Stimulated activated CD8-positive, alpha-beta memory T cell treated with anti-CD3 and anti-CD28 coated beads, Interleukin-12 subunit alpha, Interleukin-12 subunit beta, amount 100 ng/mL, for 1 hour (primary cell): ENCODE results near the gene FOXD4L1.
"Not testable (repeated sequence)": the region's sequence is repeated elsewhere in the genome, so short reads cannot be mapped to it uniquely, and the experiment has no call there.

Experiments used
- DNase-seq: peaks from one replicate; pipeline ENCODE4 v3.0.0-alpha.2; 2020; ENCODE audit warnings: low read depth

FOXD4L1 gene

DNA sequence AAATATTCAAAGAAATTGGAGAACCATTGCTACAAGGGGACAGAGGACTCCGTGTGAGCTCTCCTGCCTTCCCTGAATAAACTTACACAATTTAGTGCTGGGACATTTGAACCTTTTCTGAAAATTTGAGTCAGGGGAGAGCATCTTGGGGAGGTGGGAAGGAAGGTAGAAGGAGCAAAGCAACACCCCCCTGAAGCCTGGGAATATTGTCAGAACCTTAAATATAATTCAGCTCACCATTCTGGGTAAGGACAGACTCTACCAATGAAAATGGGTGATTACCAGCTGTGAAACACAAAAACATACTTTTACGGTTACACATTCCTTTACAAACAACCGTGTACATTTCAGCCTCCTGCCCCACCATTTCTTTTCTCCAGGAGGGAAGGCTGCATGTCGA is at the start of gene FOXD4L1:
Gene FOXD4L1 (plus strand): TSS at position 301 of the 400 bp plus-strand sequence. CDS start 592 bp downstream, outside the sequence.
- DNase-seq, result not testable (repeated sequence)

DNA sequence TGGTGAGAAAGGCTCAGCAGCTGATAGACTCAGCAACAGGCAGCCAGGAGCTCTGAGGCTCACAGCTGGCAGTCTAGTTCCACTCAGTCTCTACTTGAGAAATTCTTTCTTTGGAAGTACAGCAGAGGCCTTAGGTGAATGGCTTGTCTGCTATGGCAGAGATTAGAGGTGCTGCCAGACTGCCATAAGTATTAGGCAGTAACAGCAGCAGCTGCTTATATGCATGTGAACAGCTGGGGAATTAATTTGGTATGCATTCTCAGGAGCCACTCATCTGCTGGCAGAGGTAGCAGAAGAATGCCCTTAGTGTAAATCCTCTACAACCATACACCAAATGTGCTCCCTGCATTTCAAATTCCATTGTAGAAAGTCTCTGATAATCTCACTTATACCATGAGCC is 32.7 kb upstream of the FOXD4L1 start:
- not testable (repeated sequence) for DNase-seq

DNA sequence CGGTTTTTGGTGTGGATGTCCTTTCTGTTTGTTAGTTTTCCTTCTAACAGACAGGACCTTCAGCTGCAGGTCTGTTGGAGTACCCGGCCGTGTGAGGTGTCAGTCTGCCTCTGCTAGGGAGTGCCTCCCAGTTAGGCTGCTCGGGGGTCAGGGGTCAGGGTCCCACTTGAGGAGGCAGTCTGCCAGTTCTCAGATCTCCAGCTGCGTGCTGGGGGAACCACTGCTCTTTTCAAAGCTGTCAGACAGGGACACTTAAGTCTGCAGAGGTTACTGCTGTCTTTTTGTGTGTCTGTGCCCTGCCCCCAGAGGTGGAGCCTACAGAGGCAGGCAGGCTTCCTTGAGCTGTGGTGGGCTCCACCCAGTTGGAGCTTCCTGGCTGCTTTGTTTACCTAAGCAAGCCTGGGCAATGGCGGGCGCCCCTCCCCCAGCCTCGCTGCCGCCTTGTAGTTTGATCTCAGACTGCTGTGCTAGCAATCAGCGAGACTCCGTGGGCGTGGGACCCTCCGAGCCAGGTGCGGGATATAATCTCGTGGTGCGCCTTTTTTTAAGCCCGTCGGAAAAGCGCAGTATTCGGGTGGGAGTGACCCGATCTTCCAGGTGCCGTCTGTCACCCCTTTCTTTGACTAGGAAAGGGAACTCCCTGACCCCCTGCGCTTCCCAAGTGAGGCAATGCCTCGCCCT is 21.6 kb upstream of the FOXD4L1 start:
- not testable (repeated sequence) for DNase-seq

DNA sequence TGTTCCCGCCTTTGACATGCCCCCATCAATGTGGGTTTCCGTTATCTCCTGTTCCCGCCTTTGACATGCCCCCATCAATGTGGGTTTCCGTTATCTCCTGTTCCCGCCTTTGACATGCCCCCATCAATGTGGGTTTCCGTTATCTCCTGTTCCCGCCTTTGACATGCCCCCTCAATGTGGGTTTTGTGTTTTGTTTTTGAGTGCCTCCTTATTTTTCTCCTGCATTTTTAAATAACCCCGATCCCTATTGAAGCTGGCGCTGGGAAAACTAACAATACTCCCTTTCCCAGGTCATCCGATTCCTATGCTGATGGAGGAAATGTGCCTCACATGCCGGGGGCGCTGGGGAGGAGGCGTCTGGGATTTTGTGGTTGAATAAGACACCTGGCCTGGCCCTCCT is 1.9 kb upstream of the FOXD4L1 start:
- DNase-seq, result not testable (repeated sequence)

DNA sequence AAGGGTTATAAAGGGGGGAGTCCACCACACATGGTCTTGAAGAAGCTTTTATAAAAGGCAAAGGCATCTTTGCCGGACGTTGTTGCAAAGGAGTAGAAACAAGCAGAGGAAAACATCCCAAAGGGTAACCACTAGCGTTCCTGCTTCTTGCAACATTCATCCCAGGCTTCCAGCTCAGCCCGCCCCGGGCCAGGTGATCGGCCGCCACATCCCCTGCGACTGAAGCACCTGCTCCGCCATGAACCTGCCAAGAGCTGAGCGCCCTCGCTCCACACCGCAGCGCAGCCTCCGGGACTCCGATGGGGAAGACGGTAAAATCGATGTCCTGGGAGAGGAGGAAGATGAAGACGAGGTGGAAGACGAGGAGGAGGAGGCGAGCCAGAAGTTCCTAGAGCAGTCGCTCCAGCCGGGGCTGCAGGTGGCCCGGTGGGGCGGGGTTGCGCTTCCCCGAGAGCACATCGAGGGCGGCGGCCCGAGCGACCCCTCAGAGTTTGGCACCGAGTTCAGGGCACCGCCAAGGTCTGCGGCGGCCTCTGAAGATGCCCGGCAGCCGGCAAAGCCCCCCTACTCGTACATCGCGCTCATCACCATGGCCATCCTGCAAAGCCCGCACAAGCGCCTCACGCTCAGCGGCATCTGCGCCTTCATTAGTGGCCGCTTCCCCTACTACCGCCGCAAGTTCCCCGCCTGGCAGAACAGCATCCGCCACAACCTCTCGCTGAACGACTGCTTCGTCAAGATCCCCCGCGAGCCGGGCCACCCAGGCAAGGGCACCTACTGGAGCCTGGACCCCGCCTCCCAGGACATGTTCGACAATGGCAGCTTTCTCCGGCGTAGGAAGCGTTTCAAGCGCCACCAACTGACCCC is 787 bp downstream of the FOXD4L1 start:
- DNase-seq, result not testable (repeated sequence)

DNA sequence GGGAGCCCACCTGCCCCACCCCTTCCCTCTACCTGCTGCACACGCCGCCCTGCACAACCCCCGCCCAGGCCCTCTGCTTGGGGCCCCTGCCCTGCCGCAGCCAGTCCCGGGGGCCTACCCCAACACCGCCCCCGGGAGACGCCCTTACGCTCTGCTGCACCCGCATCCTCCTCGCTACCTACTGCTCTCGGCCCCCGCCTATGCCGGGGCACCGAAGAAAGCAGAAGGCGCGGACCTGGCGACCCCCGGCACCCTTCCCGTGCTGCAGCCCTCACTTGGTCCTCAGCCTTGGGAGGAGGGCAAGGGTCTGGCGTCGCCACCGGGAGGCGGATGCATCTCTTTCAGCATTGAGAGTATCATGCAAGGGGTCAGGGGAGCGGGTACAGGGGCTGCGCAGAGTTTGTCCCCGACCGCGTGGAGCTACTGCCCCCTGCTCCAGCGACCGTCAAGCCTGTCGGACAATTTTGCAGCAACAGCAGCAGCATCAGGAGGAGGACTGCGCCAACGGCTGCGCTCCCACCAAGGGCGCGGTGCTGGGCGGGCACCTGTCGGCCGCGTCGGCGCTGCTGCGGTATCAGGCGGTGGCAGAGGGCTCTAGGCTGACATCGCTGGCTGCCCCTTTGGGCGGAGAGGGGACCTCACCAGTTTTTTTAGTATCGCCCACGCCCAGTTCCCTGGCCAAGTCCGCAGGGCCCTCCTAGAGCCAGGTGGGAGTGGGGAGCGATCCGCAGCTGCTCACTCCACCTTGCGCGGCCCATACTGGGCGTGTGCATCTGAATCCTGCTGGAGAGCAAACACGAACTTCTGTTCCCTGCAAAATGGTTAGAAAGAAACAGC is 1.6 kb downstream of the FOXD4L1 start:
- DNase-seq, result not testable (repeated sequence)

DNA sequence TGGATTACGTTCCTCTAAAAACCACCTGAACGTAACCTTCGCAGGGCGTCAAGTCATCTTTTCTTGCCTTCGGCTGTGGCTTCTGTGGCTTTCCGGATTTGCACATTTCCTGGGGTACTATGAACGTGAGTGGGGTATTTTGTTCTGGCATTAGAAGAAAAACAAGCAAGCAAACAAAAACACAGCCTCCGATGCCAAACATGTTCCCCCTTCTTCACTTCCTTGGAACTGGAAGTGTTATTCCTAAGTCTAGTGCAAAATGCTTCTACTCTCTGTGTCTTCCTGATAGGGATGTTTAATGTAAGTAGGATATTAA is 2.2 kb downstream of the FOXD4L1 start:
- not testable (repeated sequence) for DNase-seq

DNA sequence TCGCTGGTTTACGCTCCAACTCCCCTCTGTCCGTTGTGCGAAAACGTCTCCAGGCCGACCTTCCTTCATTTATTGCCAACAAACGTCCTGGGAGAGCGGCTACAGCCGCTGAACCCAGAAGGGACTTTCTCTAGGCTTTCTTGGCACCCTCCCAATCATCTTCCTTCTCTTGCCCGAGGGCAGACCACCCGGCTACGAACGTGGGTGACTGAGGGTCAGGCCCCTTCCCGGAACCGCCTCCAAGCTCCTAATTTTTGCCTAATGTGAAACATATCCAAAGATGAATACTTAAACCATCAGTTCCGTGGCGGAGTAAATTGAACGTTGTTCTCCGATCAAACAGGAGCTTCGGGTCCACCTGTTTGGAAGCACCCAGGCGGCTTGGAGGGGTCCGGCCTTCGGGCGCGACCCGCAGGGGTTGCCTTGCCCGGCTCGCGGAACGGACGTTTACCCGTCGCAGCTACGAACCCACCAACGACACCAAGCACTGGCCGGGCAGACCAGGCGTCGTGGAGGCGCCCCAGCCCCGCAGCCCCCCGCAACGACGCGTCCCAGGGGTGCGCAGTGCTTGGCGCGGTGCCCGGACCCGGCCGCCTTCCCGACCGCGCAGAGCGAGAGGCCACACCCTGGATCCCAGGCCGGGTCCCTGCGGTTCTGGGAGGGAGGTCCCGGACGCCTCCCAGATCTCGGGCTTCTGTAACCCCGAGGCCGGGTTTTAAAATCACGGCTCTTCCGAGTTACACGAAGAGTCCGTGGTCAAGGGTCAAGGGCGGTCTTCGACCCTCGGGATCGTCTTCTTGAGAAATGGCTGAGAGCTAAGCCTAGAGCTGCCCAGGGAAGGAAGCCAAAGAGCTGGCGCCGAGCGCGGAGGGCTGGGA is 4.0 kb downstream of the FOXD4L1 start:
- DNase-seq, result not testable (repeated sequence)

DNA sequence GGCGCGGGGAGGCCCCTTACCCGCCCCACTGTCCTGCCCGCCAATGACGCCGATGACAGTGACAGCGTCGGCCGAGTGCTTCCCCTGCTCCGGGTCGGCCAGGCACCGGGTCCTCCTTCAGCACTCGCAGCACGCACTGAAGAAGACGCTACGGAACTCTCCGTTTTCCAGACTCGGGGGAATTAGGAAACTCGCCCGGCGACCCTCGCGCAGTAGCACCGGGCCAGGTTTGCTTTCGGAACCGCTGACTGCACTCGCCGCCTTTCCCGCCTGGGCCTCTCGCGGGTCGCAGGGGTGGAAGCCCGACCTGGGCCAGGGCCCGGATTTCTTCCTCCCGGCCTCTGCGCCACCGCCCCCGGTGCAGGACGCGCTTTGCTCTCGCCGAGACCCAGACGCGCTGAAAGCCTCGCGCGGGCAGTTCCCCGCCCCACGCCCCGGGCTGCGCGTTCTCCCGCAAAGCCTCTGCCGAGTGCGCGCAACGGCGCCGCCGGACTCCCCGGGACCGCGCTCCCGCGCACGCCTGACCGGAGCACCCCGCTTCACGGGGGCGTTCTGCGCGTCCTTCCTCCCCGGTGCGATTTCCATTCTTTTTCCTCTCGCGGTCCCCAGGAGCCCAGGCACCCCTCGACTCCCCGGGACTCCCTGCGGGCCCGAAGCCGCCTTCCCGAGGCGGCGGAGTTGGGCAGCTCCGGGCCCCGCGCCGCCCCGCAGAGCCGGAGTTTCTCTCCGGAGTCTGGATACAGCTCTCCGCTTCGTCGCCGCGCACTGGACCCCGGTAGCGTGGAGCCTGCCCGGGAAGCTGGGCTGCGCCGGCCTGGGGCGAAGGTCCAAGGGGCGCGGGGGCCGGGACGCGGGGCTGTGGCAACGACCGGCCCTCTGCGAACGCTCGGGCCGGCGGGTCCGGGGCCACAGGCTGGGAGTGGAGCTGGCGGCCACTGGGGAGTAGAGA is 4.9 kb downstream of the FOXD4L1 start:
- DNase-seq, result not testable (repeated sequence)

DNA sequence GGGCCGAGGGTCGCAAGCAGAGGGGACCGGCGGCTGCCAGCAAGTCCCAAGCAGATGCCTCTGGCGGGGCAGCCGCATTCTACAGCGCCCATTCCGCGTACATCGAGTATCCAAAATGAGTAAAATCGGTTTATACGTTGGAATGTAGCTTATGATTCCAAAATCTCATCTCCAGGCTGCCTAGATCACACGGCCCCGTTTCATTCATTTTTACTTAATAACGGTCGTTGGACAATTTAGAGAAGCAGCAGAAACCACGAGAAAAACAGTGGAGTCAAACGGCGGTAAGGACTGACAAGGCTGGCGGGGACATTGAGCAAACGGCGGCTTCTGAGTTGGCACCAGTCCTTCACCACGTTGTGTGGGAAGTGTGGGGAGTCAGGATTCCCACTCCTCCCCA is 5.6 kb downstream of the FOXD4L1 start:
- not testable (repeated sequence) for DNase-seq

DNA sequence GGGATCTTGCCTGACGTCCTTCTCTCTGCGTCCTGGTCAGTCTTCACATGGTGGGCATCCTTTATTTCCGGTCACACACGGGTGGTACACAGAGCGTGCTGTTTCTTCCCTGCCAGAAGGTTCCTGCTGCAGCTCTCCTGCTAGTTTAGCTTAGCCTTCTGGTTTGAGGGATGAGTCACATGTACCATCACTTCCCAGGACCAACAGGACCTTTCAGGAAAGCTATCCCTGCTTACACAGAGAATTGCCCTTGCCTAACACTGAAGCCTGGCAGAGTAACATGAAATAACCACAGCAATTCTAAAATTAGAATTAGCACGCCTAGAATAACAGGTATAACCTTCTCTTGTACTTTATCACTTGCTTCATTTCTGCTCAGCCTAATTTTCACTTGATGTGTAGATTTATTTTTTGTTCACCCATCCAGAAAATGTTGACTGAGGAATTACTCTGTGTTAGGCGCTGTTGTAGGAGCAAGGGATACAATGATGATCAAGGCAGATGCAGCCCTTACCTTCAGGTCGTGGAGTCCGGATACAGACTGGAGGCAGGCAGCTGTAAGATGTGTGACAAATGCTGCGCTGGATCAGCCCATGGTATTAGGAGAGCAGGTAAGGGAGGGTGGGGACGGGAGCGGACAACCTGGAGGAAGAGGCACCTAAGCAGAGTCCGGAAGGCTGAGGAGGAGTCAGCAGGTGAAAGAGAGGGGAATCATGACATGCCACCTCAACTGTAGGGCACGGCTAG is 9.1 kb downstream of the FOXD4L1 start:
- DNase-seq, result not testable (repeated sequence)

DNA sequence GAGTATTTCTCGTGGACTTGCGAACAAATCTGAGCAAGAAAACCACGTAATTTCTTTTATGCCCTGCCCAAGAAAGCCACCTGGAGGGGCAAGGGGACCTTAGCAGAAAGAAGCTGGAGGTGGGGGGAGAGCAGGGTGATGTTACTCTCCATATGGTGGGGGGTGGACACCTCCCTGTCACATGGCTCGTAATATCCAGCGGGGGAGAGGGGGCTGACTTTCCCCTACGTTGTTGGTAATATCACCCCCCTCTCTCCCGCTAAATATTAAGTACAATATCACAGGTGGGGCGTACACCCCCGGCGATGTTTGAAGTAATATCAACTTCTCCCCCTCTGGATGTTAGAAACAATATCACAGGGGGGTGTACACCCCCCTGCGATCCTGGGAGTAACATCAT is 9.7 kb downstream of the FOXD4L1 start:
- not testable (repeated sequence) for DNase-seq

DNA sequence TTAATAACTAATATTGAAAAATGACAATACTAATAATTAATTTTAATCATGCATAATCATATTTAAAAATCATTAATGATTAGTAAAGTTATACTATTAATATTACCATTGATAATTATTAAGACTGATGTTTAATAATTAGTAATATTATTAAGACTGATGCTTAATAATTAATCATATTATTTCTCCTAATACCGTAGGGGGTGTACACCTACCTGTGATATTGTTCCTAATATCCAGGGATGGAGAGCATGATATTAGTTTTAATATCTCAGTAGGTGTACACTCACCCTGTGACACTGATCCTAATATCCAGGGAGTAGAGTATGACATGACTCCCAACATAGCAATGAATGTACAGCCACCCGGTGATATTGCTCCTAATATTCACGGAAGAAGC is 12.4 kb downstream of the FOXD4L1 start:
- not testable (repeated sequence) for DNase-seq

DNA sequence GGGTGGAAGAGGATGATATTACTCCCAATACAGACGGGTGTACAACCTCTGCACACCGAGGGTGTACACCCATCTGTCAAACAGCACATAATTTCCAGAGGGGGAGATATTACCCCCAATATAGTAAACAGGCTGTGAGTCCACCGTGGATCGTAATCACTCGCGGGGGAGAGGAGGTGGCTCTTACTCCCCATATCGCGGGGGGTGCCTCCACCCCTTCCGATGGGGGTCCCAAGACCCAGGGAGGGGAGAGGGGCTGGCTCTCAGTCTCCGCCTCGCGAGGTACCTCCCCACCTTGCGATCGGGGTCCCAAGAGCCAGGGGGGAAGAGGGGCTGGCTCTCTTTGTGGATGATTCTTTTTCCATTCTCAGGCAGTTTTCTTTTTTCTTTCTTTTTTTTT is 13.4 kb downstream of the FOXD4L1 start:
- not testable (repeated sequence) for DNase-seq

DNA sequence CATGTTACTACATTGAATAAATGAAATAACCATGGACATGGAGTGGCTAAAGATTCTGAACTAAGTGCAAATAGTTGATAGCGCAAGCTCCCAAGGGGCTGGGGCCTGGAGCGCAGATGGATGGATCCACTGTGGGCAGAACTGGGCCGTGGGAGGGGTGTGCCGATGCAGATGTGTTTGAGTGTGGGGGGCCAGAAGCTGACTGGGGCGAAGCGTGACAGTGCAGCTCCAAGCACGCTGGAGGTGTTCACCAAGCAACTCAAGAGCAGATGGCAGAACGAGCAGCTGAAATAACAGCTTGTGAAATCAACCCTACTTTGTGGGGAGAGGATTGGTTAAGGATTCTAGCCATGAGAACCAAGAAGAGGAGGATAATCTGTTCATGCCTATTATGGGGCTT is 17.0 kb downstream of the FOXD4L1 start:
- DNase-seq, result not testable (repeated sequence)

DNA sequence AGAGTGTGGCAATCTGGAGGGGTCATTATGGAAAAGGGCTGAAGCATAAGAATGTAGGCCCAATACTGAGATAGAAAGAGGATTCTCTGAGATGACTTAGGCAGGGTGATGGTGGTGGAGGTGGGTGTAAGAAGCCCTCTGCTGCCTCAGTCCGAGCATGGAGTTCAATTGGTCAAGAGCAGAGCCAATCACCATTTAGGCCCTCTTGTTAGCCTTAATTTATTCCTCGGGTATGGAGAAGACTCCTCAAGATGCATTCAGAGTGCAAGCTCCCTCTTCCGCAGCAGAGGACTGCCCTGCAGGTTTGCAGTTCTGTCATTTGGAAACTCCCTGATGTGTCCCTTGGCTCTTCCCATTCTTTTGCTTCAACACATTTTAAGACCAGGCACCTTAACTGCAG is 17.5 kb downstream of the FOXD4L1 start:
- not testable (repeated sequence) for DNase-seq

DNA sequence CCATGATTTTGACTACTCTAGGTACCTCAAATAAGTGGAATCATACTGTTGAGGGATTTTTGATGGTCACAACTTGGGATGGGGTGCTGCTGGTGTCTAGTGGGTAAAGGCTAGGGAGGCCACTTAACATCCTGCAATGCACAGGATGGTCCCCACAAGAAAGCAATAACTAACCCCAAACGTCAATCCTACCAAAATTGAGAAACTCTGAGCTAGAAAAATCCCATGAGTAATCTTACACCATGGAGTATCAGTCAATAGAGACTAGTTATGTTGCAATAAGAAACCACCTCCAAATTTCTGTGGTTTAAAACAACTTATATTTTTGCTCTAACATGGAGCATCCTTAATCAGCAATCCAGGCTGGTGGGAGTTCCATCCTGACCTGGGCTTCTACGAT is 18.6 kb downstream of the FOXD4L1 start:
- DNase-seq, result not testable (repeated sequence)

DNA sequence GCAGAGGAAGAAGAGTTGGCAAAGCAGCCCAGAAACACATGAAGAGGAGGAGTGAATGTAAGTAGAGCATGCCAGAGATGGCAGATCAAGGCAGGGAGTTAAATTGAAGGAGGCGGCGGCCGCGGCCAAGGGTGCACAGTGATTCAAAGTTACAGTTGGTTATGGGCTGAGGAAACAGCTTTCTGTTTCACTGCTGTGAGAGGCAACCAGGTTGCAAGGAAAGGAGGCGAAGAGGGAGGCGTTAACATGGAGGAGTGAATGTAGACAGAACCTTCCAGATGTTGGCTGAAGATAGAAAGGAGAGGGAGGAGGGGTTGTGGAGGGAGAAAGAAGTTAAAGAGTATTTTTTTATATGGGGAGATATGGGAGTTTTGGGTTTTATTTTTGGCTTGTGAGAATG is 22.4 kb downstream of the FOXD4L1 start:
- not testable (repeated sequence) for DNase-seq

DNA sequence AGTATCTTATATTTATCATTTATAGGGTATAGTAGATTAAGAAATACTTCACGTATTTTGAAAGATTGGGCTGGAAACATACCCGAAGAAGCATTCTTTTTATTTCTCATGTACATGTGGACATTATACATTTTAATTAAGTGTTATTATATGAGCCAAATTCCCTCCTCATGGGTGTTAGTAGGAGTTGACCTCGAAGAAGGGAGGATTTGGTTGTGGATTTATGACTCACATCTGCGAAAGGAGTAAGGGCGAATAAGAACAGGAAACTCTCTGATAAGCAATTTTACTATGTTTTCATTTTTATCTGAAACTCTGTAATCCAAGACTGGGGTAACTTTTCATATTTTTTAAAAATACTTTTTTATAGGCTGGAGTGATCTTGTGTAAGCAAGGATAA is 23.0 kb downstream of the FOXD4L1 start:
- not testable (repeated sequence) for DNase-seq
